ENCODE results near the gene LPCAT4. TPM values are rescaled to one million over a fixed set of nuclear protein-coding genes. Genes with fewer than 3 reads are reported as not detected.

Gene LPCAT4
- total and polyA plus RNA-seq, 9 of the 15 experiments (the other 6 are each of a cell fraction or from before 2014, with no cell fraction given) = 7.3 to 34.3 (median 14.4) TPM

MicroRNAs within 50 kb of the gene (microRNA counts, 767-probe panel; counts per million panel counts)
- 1,983 counts per million, percentile 51 among the panel's probes with 10 or more counts for microRNA hsa-miR-1233

Small RNA genes within 50 kb of the gene (microRNA-seq; reads per million reads assigned to microRNA genes)
- not detected for gene MIR1233-1 (ENCODE audit: borderline microRNAs expressed)

Small RNA genes within 50 kb of the gene (small RNA-seq; reads per million reads assigned to genes)
- gene MIR1233-1 = not detected
- gene RF00019 = not detected

Other genes with a start within 250 kb of the LPCAT4 start
- 21.2 and 21.3 TPM in 2 replicates for gene KATNBL1, start 157.1 kb downstream of the LPCAT4 start, total RNA-seq (2014; rRNA removed)
- gene KATNBL1, start 157.1 kb downstream of the LPCAT4 start, total RNA-seq (2014; rRNA removed; fragmentation: Illumina TruSeq; extraction: Trizol) = 40.0 and 51.1 TPM in 2 replicates
- gene KATNBL1, start 157.1 kb downstream of the LPCAT4 start, total RNA-seq (2015; rRNA removed; fragmentation: Illumina TruSeq; extraction: Trizol) = 34.3 and 40.2 TPM in 2 replicates
- 27.8 and 30.0 TPM in 2 replicates for gene KATNBL1, start 157.1 kb downstream of the LPCAT4 start, total RNA-seq (2021)
- gene KATNBL1, start 157.1 kb downstream of the LPCAT4 start, polyA plus RNA-seq (2011; rRNA removed) = 43.5 and 46.0 TPM in 2 replicates
- gene KATNBL1, start 157.1 kb downstream of the LPCAT4 start, polyA plus RNA-seq (2014; fragmentation: Illumina TruSeq; extraction: Trizol) = 18.2 and 22.3 TPM in 2 replicates
- 10 to 100 TPM in 1 of 2 experiments, 1 to 10 TPM in 1; 6.6 to 10.6 TPM for gene KATNBL1, start 157.1 kb downstream of the LPCAT4 start, polyA plus RNA-seq (2014; fragmentation: Nextera tagmentation; extraction: Ambion mirVana)
- gene KATNBL1, start 157.1 kb downstream of the LPCAT4 start, polyA plus RNA-seq (2014; rRNA removed) = 24.0 and 27.7 TPM in 2 replicates
- gene EMC4, start 142.2 kb downstream of the LPCAT4 start, total RNA-seq (2014; rRNA removed) = 143 and 189 TPM in 2 replicates
- 104 and 107 TPM in 2 replicates for gene EMC4, start 142.2 kb downstream of the LPCAT4 start, total RNA-seq (2014; rRNA removed; fragmentation: Illumina TruSeq; extraction: Trizol)
- 99.8 and 111 TPM in 2 replicates for gene EMC4, start 142.2 kb downstream of the LPCAT4 start, total RNA-seq (2015; rRNA removed; fragmentation: Illumina TruSeq; extraction: Trizol)
- gene EMC4, start 142.2 kb downstream of the LPCAT4 start, total RNA-seq (2021) = 98.2 and 102 TPM in 2 replicates
- gene EMC4, start 142.2 kb downstream of the LPCAT4 start, polyA plus RNA-seq (2011; rRNA removed) = 83.3 and 88.4 TPM in 2 replicates
- gene EMC4, start 142.2 kb downstream of the LPCAT4 start, polyA plus RNA-seq (2014; fragmentation: Illumina TruSeq; extraction: Trizol) = 130 and 139 TPM in 2 replicates
- gene EMC4, start 142.2 kb downstream of the LPCAT4 start, polyA plus RNA-seq (2014; fragmentation: Nextera tagmentation; extraction: Ambion mirVana) = 10 to 100 TPM; 46.0 to 59.3 TPM
- gene EMC4, start 142.2 kb downstream of the LPCAT4 start, polyA plus RNA-seq (2014; rRNA removed) = 137 and 181 TPM in 2 replicates
- gene SLC12A6, start 29.4 kb downstream of the LPCAT4 start, total RNA-seq (2014; rRNA removed) = 4.9 and 5.4 TPM in 2 replicates
- 8.0 and 9.9 TPM in 2 replicates for gene SLC12A6, start 29.4 kb downstream of the LPCAT4 start, total RNA-seq (2014; rRNA removed; fragmentation: Illumina TruSeq; extraction: Trizol)
- gene SLC12A6, start 29.4 kb downstream of the LPCAT4 start, total RNA-seq (2015; rRNA removed; fragmentation: Illumina TruSeq; extraction: Trizol) = 6.7 and 7.6 TPM in 2 replicates
- 9.0 and 9.4 TPM in 2 replicates for gene SLC12A6, start 29.4 kb downstream of the LPCAT4 start, total RNA-seq (2021)
- gene SLC12A6, start 29.4 kb downstream of the LPCAT4 start, polyA plus RNA-seq (2011; rRNA removed) = 16.3 and 16.4 TPM in 2 replicates
- gene SLC12A6, start 29.4 kb downstream of the LPCAT4 start, polyA plus RNA-seq (2014; fragmentation: Illumina TruSeq; extraction: Trizol) = 9.5 and 10.2 TPM in 2 replicates
- 1 to 10 TPM; 1.4 to 2.2 TPM for gene SLC12A6, start 29.4 kb downstream of the LPCAT4 start, polyA plus RNA-seq (2014; fragmentation: Nextera tagmentation; extraction: Ambion mirVana)
- 5.7 and 7.5 TPM in 2 replicates for gene SLC12A6, start 29.4 kb downstream of the LPCAT4 start, polyA plus RNA-seq (2014; rRNA removed)
- gene NOP10, start 24.1 kb downstream of the LPCAT4 start, total RNA-seq (2014; rRNA removed) = 252 and 327 TPM in 2 replicates
- 442 and 449 TPM in 2 replicates for gene NOP10, start 24.1 kb downstream of the LPCAT4 start, total RNA-seq (2014; rRNA removed; fragmentation: Illumina TruSeq; extraction: Trizol)
- 420 and 437 TPM in 2 replicates for gene NOP10, start 24.1 kb downstream of the LPCAT4 start, total RNA-seq (2015; rRNA removed; fragmentation: Illumina TruSeq; extraction: Trizol)
- gene NOP10, start 24.1 kb downstream of the LPCAT4 start, total RNA-seq (2021) = 250 and 262 TPM in 2 replicates
- 616 and 642 TPM in 2 replicates for gene NOP10, start 24.1 kb downstream of the LPCAT4 start, polyA plus RNA-seq (2011; rRNA removed)
- 570 and 631 TPM in 2 replicates for gene NOP10, start 24.1 kb downstream of the LPCAT4 start, polyA plus RNA-seq (2014; fragmentation: Illumina TruSeq; extraction: Trizol)
- 1,000 to 10,000 TPM; 1,599 to 1,663 TPM for gene NOP10, start 24.1 kb downstream of the LPCAT4 start, polyA plus RNA-seq (2014; fragmentation: Nextera tagmentation; extraction: Ambion mirVana)
- 428 and 573 TPM in 2 replicates for gene NOP10, start 24.1 kb downstream of the LPCAT4 start, polyA plus RNA-seq (2014; rRNA removed)
- 0.05 TPM in 1 of 2 replicates, not detected in the other for gene NUTM1, start 23.9 kb downstream of the LPCAT4 start, total RNA-seq (2014; rRNA removed)
- 0.04 TPM in 1 of 2 replicates, not detected in the other for gene NUTM1, start 23.9 kb downstream of the LPCAT4 start, total RNA-seq (2014; rRNA removed; fragmentation: Illumina TruSeq; extraction: Trizol)
- gene NUTM1, start 23.9 kb downstream of the LPCAT4 start, total RNA-seq (2015; rRNA removed; fragmentation: Illumina TruSeq; extraction: Trizol) = not detected in 2 replicates
- gene NUTM1, start 23.9 kb downstream of the LPCAT4 start, total RNA-seq (2021) = 0.04 TPM in 1 of 2 replicates, not detected in the other
- gene NUTM1, start 23.9 kb downstream of the LPCAT4 start, polyA plus RNA-seq (2011; rRNA removed) = not detected in 2 replicates
- 0.04 TPM in 1 of 2 replicates, not detected in the other for gene NUTM1, start 23.9 kb downstream of the LPCAT4 start, polyA plus RNA-seq (2014; fragmentation: Illumina TruSeq; extraction: Trizol)
- gene NUTM1, start 23.9 kb downstream of the LPCAT4 start, polyA plus RNA-seq (2014; fragmentation: Nextera tagmentation; extraction: Ambion mirVana) = under 1 TPM in 1 of 2 experiments, not detected in 1; 0.01 TPM
- 0.01 TPM in 1 of 2 replicates, not detected in the other for gene NUTM1, start 23.9 kb downstream of the LPCAT4 start, polyA plus RNA-seq (2014; rRNA removed)
- gene GOLGA8A, start 70.6 kb upstream of the LPCAT4 start, total RNA-seq (2014; rRNA removed) = 34.6 and 35.3 TPM in 2 replicates
- 55.9 and 56.3 TPM in 2 replicates for gene GOLGA8A, start 70.6 kb upstream of the LPCAT4 start, total RNA-seq (2014; rRNA removed; fragmentation: Illumina TruSeq; extraction: Trizol)
- gene GOLGA8A, start 70.6 kb upstream of the LPCAT4 start, total RNA-seq (2015; rRNA removed; fragmentation: Illumina TruSeq; extraction: Trizol) = 48.3 and 52.6 TPM in 2 replicates
- gene GOLGA8A, start 70.6 kb upstream of the LPCAT4 start, total RNA-seq (2021) = 77.0 and 86.3 TPM in 2 replicates
- gene GOLGA8A, start 70.6 kb upstream of the LPCAT4 start, polyA plus RNA-seq (2011; rRNA removed) = 98.9 and 99.2 TPM in 2 replicates
- gene GOLGA8A, start 70.6 kb upstream of the LPCAT4 start, polyA plus RNA-seq (2014; fragmentation: Illumina TruSeq; extraction: Trizol) = 65.7 and 82.7 TPM in 2 replicates
- gene GOLGA8A, start 70.6 kb upstream of the LPCAT4 start, polyA plus RNA-seq (2014; fragmentation: Nextera tagmentation; extraction: Ambion mirVana) = 10 to 100 TPM; 11.2 to 12.4 TPM
- 144 and 191 TPM in 2 replicates for gene GOLGA8A, start 70.6 kb upstream of the LPCAT4 start, polyA plus RNA-seq (2014; rRNA removed)
- gene GOLGA8B, start 216.5 kb upstream of the LPCAT4 start, total RNA-seq (2014; rRNA removed) = 42.7 and 54.1 TPM in 2 replicates
- gene GOLGA8B, start 216.5 kb upstream of the LPCAT4 start, total RNA-seq (2014; rRNA removed; fragmentation: Illumina TruSeq; extraction: Trizol) = 45.5 and 53.2 TPM in 2 replicates
- gene GOLGA8B, start 216.5 kb upstream of the LPCAT4 start, total RNA-seq (2015; rRNA removed; fragmentation: Illumina TruSeq; extraction: Trizol) = 33.8 TPM in 2 replicates
- 65.3 and 79.5 TPM in 2 replicates for gene GOLGA8B, start 216.5 kb upstream of the LPCAT4 start, total RNA-seq (2021)
- 120 and 133 TPM in 2 replicates for gene GOLGA8B, start 216.5 kb upstream of the LPCAT4 start, polyA plus RNA-seq (2011; rRNA removed)
- 63.1 and 84.4 TPM in 2 replicates for gene GOLGA8B, start 216.5 kb upstream of the LPCAT4 start, polyA plus RNA-seq (2014; fragmentation: Illumina TruSeq; extraction: Trizol)
- 10 to 100 TPM in 1 of 2 experiments, 1 to 10 TPM in 1; 7.9 to 10.2 TPM for gene GOLGA8B, start 216.5 kb upstream of the LPCAT4 start, polyA plus RNA-seq (2014; fragmentation: Nextera tagmentation; extraction: Ambion mirVana)
- gene GOLGA8B, start 216.5 kb upstream of the LPCAT4 start, polyA plus RNA-seq (2014; rRNA removed) = 166 and 236 TPM in 2 replicates

Measured in K562 (cell line).